HCT116 (cell line): Measurements from ENCODE around the gene PCDHGA3. TPM values are rescaled to one million over a fixed set of nuclear protein-coding genes. Genes with fewer than 3 reads are reported as not detected.
A peak's percentile ranks its signal among the peaks of the same experiment; 100 is the strongest.

ENCODE experiments used
- ATAC-seq: fragments of 200-7000 bp; cut with Tn5 transposase; 2 replicates; pipeline ENCODE4 v1.9.1; 2020; ENCODE audit warnings: mild to moderate bottlenecking, moderate library complexity
- BruUV-seq: library from RNA; stranded (reverse); fragments of 400-500 nt; replicated peaks from 2 replicates; lab custom pipeline; 2021; lab: Mats Ljungman, UMichigan
- CTCF ChIA-PET: fragments of 300-600 bp; sonication (Branson Sonifier 250); formaldehyde crosslinking; loops from one replicate; lab custom pipeline; 2021; ENCODE audit warnings: antibody characterized with exemption; lab: Charles Lee
- POLR2A ChIA-PET: fragments of 300-600, 350-600 bp; sonication (Branson Sonifier 250); formaldehyde crosslinking; loops from one replicate; lab custom pipeline; 2021; ENCODE audit warnings: antibody characterized with exemption; lab: Charles Lee
- RAD21 ChIA-PET, 2 experiments: fragments of 300-600 bp; sonication (Branson Sonifier 250); formaldehyde crosslinking; loops; one replicate each; lab custom pipeline; 2023; ENCODE audit warnings: low total read pairs in 2 of 2; ENCODE audit not compliant: uncharacterized antibody in 2 of 2, unreplicated experiment in 2 of 2, low non-redundant PET in 1 of 2; lab: Charles Lee
- DNase-seq: peaks from one replicate; pipeline ENCODE4 v3.0.0-alpha.2; 2010; ENCODE audit warnings: low read depth, low spot score
- H2AFZ ChIP-seq: fragments of 200-600 bp; shearing (Covaris generic), sonication (generic); 2 replicates; pipeline ENCODE4 v1.6.1; 2017; ENCODE audit warnings: low read depth, mixed run types, mixed read lengths, antibody characterized with exemption, low read length; ENCODE audit not compliant: poor library complexity, severe bottlenecking
- H3K27ac ChIP-seq: 2 replicates; pipeline ENCODE4 v1.5.1; 2012; ENCODE audit warnings: low read depth, low read length
- H3K27me3 ChIP-seq: fragments of 200-600 bp; sonication (generic); 2 replicates; pipeline ENCODE4 v1.6.1; 2016; ENCODE audit warnings: mixed run types, low read length, mixed read lengths; ENCODE audit not compliant: insufficient read depth
- H3K36me3 ChIP-seq, 2 experiments: fragments of 200-500 bp in 1 of 2; fragments of 200-600 bp in 1 of 2; sonication (Bioruptor generic) in 1 of 2; sonication (generic) in 1 of 2; 2 replicates each; pipeline versions ENCODE4 v1.5.1 to v1.6.1; 2014 to 2016; ENCODE audit warnings: low read length in 2 of 2, inconsistent platforms in 1 of 2, mixed read lengths in 1 of 2, mixed run types in 1 of 2; ENCODE audit not compliant: insufficient read depth in 2 of 2, control insufficient read depth in 1 of 2
- H3K4me1 ChIP-seq, 2 experiments: fragments of 200-600 bp in 1 of 2; sonication (generic) in 1 of 2; 2 replicates each; pipeline versions ENCODE4 v1.5.1 to v1.6.1; 2012 to 2017; ENCODE audit warnings: low read length in 2 of 2, inconsistent platforms in 1 of 2, mild to moderate bottlenecking in 1 of 2, mixed read lengths in 1 of 2, mixed run types in 1 of 2, moderate library complexity in 1 of 2; ENCODE audit not compliant: insufficient read depth in 2 of 2, control insufficient read depth in 1 of 2
- H3K4me2 ChIP-seq: fragments of 200-600 bp; sonication (generic); 2 replicates; pipeline ENCODE4 v1.6.1; 2017; ENCODE audit warnings: mixed run types, low read length, mixed read lengths
- H3K4me3 ChIP-seq, 2 experiments: fragments of 200-600 bp in 1 of 2; sonication (generic) in 1 of 2; replicated peaks in 1 of 2; 2 replicates each; pipeline ENCODE4 v1.5.1; 2011 to 2016; ENCODE audit warnings: low read length in 2 of 2, control low read depth in 1 of 2, low read depth in 1 of 2, mild to moderate bottlenecking in 1 of 2, mixed read lengths in 1 of 2, mixed run types in 1 of 2
- H3K79me2 ChIP-seq: fragments of 200-600 bp; sonication (generic); 2 replicates; pipeline ENCODE4 v1.6.1; 2017; ENCODE audit warnings: mild to moderate bottlenecking, mixed run types, low read length, moderate library complexity, mixed read lengths; ENCODE audit not compliant: insufficient read depth
- H3K9ac ChIP-seq: fragments of 200-600 bp; sonication (generic); 2 replicates; pipeline ENCODE4 v1.6.1; 2016; ENCODE audit warnings: low read length, mixed read lengths
- H3K9me2 ChIP-seq: fragments of 200-600 bp; sonication (generic), shearing (Covaris generic); 2 replicates; pipeline ENCODE4 v1.6.1; 2017; ENCODE audit warnings: mixed run types, mild to moderate bottlenecking, moderate library complexity; ENCODE audit not compliant: insufficient read depth
- H3K9me3 ChIP-seq, 2 experiments: fragments of 200-500 bp in 1 of 2; fragments of 200-600 bp in 1 of 2; sonication (Bioruptor generic) in 1 of 2; sonication (generic) in 1 of 2; 2 replicates each; pipeline ENCODE4 v1.6.1; 2014 to 2017; ENCODE audit warnings: low read length in 2 of 2, mixed read lengths in 2 of 2, inconsistent platforms in 1 of 2, low read depth in 1 of 2, mild to moderate bottlenecking in 1 of 2, mixed run types in 1 of 2, moderate library complexity in 1 of 2; ENCODE audit not compliant: control insufficient read depth in 1 of 2, insufficient read depth in 1 of 2
- H4K20me1 ChIP-seq: fragments of 200-600 bp; sonication (generic), shearing (Covaris generic); 2 replicates; pipeline ENCODE4 v1.6.1; 2017; ENCODE audit warnings: mixed run types, mild to moderate bottlenecking, moderate library complexity; ENCODE audit not compliant: insufficient read depth
- CBX3 ChIP-seq: IDR thresholded peaks from 2 replicates; pipeline ENCODE4 v1.6.1; 2012; ENCODE audit warnings: low read depth
- ELF1 ChIP-seq: IDR thresholded peaks from 2 replicates; pipeline ENCODE4 v1.6.1; 2012; ENCODE audit warnings: low read depth, borderline replicate concordance
- EZH2phosphoT487 ChIP-seq: fragments of 200-600 bp; IDR thresholded peaks from 2 replicates; pipeline ENCODE4 v1.6.1; 2018; ENCODE audit warnings: antibody characterized with exemption, borderline replicate concordance
- FOSL1 ChIP-seq: IDR thresholded peaks from 2 replicates; pipeline ENCODE4 v1.6.1; 2012; ENCODE audit warnings: low read depth
- POLR2A ChIP-seq: IDR thresholded peaks from 2 replicates; pipeline ENCODE4 v1.7.0; 2011; ENCODE audit warnings: borderline replicate concordance; ENCODE audit not compliant: insufficient read depth, insufficient read length; ENCODE audit errors: extremely low read depth
- RAD21 ChIP-seq: IDR thresholded peaks from 2 replicates; pipeline ENCODE4 v1.6.1; 2012; ENCODE audit warnings: low read depth, mild to moderate bottlenecking
- SIN3A ChIP-seq: IDR thresholded peaks from 2 replicates; pipeline ENCODE4 v1.6.1; 2012; ENCODE audit warnings: low read depth
- ZFX ChIP-seq: fragments of 450-650 bp; IDR thresholded peaks from 2 replicates; pipeline ENCODE4 v1.6.1; 2017
- ZNF274 ChIP-seq: fragments of 200-500 bp; sonication (Bioruptor generic); IDR thresholded peaks from 2 replicates; pipeline ENCODE4 v1.6.1; 2014; ENCODE audit warnings: mild to moderate bottlenecking, low read depth, low read length, inconsistent platforms
- intact Hi-C: fragments of 100-400 bp; cut with micrococcal nuclease; formaldehyde crosslinking; loops from 2 replicates; pipeline ENCODE4 v1.10.0; 2022
- total RNA-seq: library from RNA; stranded (reverse); gene quantifications from one replicate; pipeline ENCODE4 v1.2.1, GENCODE V29; 2021; ENCODE audit not compliant: unreplicated experiment
- TF ChIP-seq, protein P1 (sequence below), 3 experiments: fragments of 200-600 bp in 1 of 3; sonication (generic) in 1 of 3; IDR thresholded peaks in 2 of 3; conservative IDR thresholded peaks in 1 of 3; 2 replicates each; pipeline ENCODE4 v1.5.1; 2012 to 2017; ENCODE audit warnings: low read depth in 2 of 3, low read length in 2 of 3, antibody characterized with exemption in 1 of 3, borderline replicate concordance in 1 of 3, control low read depth in 1 of 3, mild to moderate bottlenecking in 1 of 3, mixed read lengths in 1 of 3, mixed run types in 1 of 3, moderate library complexity in 1 of 3; ENCODE audit not compliant: insufficient read depth in 1 of 3
- TF ChIP-seq, protein P2 (sequence below): IDR thresholded peaks from 2 replicates; pipeline ENCODE4 v1.6.1; 2012
- TF ChIP-seq, protein P3 (sequence below): IDR thresholded peaks from 2 replicates; pipeline ENCODE4 v1.6.1; 2012; ENCODE audit warnings: low read depth

The PCDHGA3 gene
- total RNA-seq, 1 experiment from 2014 or later: not detected

DNA sequence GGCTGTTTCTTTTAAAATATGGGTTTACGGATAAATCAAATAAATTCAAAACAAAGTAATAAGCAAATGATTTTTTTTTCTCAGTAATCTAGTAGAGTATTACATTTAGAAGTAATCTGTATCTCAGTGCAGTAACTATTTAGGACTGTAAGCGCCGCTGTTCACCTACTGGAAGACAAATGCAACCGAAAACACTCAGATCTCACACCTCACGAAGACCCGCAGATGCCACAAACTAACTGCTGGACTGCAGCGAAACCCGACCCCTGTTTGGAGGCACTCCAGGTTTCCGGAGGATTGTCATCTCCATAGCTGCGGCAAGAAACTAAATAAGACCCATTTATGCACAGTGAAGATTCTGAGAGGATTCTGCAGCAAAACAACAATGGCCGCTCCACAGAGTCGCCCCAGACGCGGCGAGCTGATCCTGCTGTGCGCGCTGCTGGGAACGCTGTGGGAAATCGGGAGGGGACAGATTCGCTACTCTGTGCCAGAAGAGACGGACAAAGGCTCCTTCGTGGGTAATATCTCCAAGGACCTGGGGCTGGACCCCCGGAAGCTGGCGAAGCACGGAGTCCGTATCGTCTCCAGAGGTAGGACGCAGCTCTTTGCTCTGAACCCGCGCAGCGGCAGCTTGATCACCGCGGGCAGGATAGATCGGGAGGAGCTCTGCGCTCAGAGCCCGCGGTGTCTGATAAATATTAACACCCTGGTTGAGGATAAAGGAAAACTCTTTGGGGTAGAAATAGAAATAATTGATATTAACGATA is 49.0 kb downstream of the PCDHGA3 start, which contains the start of gene PCDHGA8:
Gene PCDHGA8, plus strand, starts transcription at position 205 of the 770 bp plus-strand sequence. Its CDS starts 181 bp downstream, at position 386.
- intact Hi-C loops: no loop called here
- H3K9ac ChIP-seq: no peak within 1 kb of the TSS
- peak; percentile 57 for TF ChIP-seq RAD21
- TF ChIP-seq SIN3A: no peak
- TF ChIP-seq, protein P1, sequence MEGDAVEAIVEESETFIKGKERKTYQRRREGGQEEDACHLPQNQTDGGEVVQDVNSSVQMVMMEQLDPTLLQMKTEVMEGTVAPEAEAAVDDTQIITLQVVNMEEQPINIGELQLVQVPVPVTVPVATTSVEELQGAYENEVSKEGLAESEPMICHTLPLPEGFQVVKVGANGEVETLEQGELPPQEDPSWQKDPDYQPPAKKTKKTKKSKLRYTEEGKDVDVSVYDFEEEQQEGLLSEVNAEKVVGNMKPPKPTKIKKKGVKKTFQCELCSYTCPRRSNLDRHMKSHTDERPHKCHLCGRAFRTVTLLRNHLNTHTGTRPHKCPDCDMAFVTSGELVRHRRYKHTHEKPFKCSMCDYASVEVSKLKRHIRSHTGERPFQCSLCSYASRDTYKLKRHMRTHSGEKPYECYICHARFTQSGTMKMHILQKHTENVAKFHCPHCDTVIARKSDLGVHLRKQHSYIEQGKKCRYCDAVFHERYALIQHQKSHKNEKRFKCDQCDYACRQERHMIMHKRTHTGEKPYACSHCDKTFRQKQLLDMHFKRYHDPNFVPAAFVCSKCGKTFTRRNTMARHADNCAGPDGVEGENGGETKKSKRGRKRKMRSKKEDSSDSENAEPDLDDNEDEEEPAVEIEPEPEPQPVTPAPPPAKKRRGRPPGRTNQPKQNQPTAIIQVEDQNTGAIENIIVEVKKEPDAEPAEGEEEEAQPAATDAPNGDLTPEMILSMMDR (IDR thresholded peaks at IDR 0.05 in 2 of 3, conservative IDR thresholded peaks at IDR 0.05 in 1 of 3; ENCODE audit: borderline replicate concordance in 1 of 3, insufficient read depth in 1 of 3, low read depth in 2 of 3, low read length in 2 of 3): peak; percentile 33 to 53 (median 52); a peak in 4 of 6 replicates
- no peak for TF ChIP-seq CBX3
- TF ChIP-seq POLR2A: no peak
- TF ChIP-seq, protein P2, sequence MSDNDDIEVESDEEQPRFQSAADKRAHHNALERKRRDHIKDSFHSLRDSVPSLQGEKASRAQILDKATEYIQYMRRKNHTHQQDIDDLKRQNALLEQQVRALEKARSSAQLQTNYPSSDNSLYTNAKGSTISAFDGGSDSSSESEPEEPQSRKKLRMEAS: peak; percentile 81
- TF ChIP-seq ZFX: no peak
- no peak for TF ChIP-seq ELF1
- TF ChIP-seq, protein P3, sequence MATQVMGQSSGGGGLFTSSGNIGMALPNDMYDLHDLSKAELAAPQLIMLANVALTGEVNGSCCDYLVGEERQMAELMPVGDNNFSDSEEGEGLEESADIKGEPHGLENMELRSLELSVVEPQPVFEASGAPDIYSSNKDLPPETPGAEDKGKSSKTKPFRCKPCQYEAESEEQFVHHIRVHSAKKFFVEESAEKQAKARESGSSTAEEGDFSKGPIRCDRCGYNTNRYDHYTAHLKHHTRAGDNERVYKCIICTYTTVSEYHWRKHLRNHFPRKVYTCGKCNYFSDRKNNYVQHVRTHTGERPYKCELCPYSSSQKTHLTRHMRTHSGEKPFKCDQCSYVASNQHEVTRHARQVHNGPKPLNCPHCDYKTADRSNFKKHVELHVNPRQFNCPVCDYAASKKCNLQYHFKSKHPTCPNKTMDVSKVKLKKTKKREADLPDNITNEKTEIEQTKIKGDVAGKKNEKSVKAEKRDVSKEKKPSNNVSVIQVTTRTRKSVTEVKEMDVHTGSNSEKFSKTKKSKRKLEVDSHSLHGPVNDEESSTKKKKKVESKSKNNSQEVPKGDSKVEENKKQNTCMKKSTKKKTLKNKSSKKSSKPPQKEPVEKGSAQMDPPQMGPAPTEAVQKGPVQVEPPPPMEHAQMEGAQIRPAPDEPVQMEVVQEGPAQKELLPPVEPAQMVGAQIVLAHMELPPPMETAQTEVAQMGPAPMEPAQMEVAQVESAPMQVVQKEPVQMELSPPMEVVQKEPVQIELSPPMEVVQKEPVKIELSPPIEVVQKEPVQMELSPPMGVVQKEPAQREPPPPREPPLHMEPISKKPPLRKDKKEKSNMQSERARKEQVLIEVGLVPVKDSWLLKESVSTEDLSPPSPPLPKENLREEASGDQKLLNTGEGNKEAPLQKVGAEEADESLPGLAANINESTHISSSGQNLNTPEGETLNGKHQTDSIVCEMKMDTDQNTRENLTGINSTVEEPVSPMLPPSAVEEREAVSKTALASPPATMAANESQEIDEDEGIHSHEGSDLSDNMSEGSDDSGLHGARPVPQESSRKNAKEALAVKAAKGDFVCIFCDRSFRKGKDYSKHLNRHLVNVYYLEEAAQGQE: no peak
- TF ChIP-seq FOSL1: no peak
- TF ChIP-seq ZNF274: no peak
- TF ChIP-seq EZH2phosphoT487: no peak
- TF ChIP-seq, all 23 proteins: peak for 3
- Histone ChIP-seq H3K4me1 (no peaks in the 10 kb centered on the region), H3K9me2 (no peaks in the 10 kb centered on the region), H3K79me2 (no peaks in the 10 kb centered on the region), H3K4me2 (no peak within 1 kb of the TSS), H3K36me3 (no peaks in the 10 kb centered on the region), H4K20me1 (no peaks in the 10 kb centered on the region), H3K9me3 (no peaks in the 10 kb centered on the region), H3K27ac (no peak within 1 kb of the TSS), H3K27me3 (no peaks in the 10 kb centered on the region), H3K4me3 (no peak within 1 kb of the TSS), H2AFZ (no peak within 1 kb of the TSS)
- CTCF ChIA-PET: interaction anchor here (1.0 to 1.3 kb wide), 2 partner anchors 165 to 172 kb away, joined by 3 read pairs; no protein-coding TSS in a partner anchor
- ATAC-seq: peak; percentile 70
- RAD21 ChIA-PET: no interaction called here
- BruUV-seq: no TSS peak
- POLR2A ChIA-PET: no interaction called here
- DNase-seq: peak; percentile 21
